Frontal cortex (tissue), 4 donors: ENCODE results near the gene TBC1D12. TPM values are rescaled to one million over a fixed set of nuclear protein-coding genes. Genes with fewer than 3 reads are reported as not detected.
A peak's percentile ranks its signal among the peaks of the same experiment; 100 is the strongest.
"Not testable (repeated sequence)": the region's sequence is repeated elsewhere in the genome, so short reads cannot be mapped to it uniquely, and the experiment has no call there.

Experiments used
- DNase-seq, 2 donors: peaks; one replicate each; pipeline ENCODE4 v3.0.0; 2012; ENCODE audit warnings: low spot score in 2 of 2
- FAIRE-seq: peaks from 2 replicates; lab custom pipeline; 2012; peaks lifted over from hg19 to GRCh38; lab: Jason Lieb, UNC
- total RNA-seq: library from RNA; depleted of rRNA; stranded (reverse); fragments of >200 nt; gene quantifications from one replicate; pipeline ENCODE4 v1.2.3, GENCODE V29; 2014
- donor health status: control.
- donor health status: control.
- donor health status: control.

The TBC1D12 gene
- total RNA-seq, 1 donor from 2014 or later: 57.5 TPM

DNA sequence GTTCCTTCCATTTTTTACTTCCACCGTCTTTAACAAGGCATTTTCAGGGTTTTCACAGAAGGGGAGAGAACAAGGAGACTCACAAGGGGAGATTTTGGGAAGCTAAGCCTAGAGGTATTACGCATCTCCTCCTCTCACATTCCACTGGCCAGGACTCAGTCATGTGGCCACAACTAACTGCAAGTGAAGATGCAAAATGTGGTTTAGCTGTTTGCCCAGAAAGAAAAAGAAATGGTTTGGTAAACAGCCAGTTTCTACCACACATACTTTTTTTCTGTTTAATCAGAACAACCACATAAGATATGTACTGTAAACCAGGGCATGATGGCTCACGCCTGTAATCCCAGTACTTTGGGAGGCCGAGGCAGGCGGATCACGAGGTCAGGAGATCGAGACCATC, 121.8 kb downstream of the TBC1D12 start:
- DNase-seq: no peak
- no peak for FAIRE-seq

DNA sequence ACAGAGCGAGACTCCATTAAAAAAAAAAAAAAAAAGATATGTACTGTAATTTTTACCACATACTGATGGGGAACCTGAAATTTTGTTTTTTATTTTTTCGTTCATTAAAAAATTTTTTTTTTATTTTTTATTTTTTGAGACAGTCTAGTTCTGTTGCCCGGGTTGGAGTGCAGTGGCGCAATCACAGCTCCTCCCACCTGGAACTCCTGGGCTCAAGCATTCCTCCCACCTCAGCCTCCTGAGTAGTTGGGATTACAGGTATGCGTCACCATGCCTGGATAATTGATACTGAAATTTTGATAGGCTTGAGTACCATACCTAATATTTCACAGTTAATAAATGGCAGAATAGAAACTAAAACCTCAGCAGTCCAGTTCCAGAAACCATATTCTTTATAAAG, 122.4 kb downstream of the TBC1D12 start:
- no peak for FAIRE-seq
- DNase-seq: no peak

DNA sequence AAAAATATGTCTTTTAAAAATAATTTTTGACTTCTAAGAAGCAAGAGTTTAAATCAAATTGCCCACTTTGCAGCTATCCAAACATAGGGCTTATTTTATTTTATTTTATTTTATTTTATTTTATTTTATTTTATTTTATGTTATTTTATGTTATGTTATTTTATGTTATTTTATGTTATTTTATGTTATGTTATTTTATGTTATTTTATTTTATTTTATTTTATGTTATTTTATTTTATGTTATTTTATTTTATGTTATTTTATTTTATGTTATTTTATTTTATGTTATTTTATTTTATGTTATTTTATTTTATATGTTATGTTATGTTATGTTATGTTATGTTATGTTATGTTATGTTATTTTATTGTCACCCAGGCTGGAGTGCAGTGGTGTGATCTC, 129.2 kb downstream of the TBC1D12 start:
- FAIRE-seq: peak; percentile 100
- DNase-seq: not testable (repeated sequence)

DNA sequence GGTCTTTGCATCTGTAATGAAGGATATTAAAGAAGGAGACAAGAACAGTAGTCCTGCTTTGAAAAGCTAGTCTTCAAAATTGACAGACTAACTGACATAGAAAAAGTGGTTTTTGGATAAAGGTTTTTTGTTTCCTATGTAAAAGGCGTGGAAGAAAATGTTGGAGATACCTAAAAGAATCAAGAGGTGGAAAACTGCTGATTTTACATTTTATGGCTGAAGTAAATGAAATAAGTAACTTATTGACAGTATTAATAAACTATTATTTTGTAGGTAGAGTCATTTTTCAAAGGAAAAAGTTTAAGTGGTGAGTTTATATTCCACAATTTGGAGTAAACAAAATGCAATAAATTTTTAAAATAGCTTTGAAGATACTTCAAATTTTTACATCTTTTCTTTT, 130.7 kb downstream of the TBC1D12 start:
- FAIRE-seq (no peak), DNase-seq (no peak)

DNA sequence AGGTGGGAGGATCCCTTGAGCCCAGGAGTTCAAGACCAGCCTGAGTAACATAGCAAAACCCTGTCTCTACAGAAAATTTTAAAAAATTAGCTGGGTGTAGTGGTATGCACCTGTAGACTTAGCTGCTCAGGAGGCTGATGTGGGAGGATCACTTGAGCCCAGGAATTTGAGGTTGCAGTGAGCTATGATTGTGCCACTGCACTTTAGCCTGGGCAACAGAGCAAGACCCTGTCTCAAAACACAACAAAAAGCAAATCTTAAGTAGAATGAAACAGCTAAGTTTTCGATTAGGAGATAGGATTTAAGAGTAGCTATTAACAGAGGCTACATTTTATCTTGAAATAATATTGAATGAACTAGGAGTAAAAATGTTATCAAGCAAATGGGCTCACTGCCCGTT, 139.9 kb downstream of the TBC1D12 start:
- FAIRE-seq, DNase-seq: not testable (repeated sequence)

DNA sequence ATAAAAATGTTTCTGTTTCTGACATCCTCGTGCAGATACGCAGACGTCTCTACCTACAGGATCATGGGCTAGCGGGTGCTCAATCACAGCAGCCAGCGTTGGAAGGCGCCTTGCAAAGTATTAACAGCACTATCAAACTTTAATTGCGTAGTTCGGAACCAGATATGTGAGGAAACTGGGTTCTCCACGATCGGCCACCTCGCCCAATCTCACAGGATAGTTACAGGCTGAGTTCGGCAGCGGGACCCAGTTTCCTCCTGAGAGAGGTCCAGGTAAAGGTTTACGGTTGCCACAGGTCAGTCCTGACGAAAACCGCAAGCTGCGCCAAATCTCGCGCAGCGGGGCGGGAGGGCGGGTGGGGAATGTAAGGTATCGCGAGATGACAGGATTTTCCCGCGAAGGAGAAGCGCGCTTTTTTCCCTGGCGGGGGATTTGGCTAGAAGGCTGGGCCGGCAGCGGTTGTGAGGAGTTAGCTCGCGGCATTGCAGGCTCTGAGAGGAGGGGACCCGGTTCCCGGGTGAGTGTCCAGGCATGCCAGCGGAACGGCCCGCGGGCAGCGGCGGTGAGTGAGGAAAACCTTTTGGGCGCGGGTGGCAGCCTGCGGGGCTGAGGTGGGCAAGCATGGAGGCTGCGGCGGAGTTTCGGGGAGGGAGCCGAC, 143.2 kb downstream of the TBC1D12 start, which contains the start of gene HELLS:
HELLS (plus strand) TSS at position 398 of the 658 bp plus-strand sequence; CDS start at position 532, 134 bp downstream.
- DNase-seq (peak; percentile 55 to 86), FAIRE-seq (no peak)

DNA sequence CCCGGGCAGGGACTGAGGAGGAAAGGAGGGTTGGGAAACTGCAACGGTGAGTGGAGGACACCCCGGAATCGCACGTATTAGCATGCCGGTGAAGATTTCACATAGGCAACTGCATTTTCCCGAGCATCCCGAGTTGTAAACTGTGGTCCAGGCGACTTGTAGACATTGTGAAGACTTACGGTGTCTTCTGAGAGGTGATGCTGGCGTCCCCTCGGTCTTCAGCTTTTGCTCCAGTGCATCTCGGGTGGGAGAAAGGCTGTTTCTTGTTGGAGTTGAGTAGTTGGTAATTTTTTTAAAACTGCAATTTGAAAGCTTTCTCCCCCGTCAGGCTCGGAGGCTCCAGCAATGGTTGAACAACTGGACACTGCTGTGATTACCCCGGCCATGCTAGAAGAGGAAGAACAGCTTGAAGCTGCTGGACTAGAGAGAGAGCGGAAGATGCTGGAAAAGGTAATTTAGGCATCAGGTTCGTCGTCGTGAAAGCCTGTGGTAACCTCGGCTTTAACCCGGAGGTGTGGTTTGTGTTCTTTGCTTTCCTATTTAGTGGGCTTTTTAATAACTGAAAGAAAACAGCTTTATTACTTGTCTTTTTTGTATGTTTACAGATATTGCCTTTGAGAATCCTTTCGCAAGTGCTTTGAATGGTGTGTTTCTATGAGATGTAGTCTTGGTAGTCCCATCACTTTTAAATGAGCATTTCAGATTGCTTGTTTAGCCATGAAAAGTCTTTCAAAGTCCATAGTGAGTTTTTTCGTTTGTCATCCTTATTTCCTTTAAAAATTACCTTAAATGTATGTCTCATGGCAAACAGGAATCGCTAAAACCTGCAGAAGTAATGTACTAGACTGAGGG, 143.9 kb downstream of the TBC1D12 start:
- DNase-seq (peak in 1 of 2 donors; percentile 10), FAIRE-seq (no peak)

DNA sequence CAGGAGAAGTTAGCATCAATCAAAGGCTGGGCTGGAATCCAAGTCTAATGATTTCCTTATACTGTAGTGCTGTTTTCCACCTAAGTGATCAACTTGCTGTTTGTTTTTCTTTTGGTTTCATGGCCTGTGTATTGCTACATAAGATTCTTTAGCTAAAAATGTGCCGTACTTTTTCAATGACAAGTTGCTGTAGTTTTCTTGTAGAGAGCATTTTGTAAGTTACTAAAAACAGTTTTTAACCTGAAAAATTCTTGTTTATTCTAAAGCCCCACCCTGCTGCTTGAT, 144.5 kb downstream of the TBC1D12 start:
- no peak for DNase-seq

DNA sequence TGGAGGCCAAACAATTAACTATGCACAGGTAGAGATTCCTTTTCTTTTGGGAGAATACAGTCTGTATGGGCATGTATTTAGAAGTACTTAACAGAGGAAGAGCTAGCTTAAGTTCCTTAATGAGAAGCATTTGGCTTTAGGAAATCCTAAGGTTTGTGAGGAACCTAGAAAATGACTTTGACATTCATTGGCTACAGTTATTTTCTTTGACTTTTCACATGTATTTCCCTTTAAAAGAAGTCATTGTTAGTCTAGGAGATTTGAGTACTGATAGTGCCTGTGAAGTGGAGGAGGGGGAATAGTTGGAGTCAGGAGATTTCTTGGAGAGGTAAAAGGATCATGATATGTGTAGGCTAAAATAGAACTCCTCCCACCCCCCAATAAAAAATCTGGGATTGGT, 146.9 kb downstream of the TBC1D12 start:
- FAIRE-seq: no peak
- no peak for DNase-seq

More for the DNA sequence above, 144.5 kb downstream of the TBC1D12 start:
- FAIRE-seq: no peak

DNA sequence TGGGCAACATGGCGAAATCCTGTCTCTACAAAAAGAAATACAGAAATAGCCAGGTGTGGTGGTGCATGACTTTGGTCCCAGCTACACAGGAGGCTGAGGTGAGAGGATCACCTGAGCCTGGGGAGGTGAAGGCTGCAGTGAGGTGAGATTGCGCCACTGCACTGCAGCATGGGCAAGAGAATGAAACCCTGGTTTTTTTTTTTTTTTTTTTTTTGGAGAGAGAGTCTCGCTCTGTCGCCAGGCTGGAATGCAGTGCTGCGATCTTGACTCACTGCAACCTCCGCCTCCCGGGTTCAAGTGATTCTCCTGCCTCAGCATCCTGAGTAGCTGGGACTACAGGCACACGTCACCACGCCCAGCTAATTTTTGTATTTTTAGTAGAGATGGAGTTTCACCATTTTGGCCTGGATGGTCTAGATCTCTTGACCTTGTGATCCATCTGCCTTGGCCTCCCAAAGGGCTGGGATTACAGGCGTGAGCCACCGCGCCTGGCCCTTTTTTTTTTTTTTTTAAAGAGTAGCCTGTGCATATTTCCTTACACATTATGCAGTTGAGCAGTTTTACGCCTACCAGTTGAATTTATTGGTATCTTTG, 165.5 kb downstream of the TBC1D12 start:
- not testable (repeated sequence) for DNase-seq, FAIRE-seq

DNA sequence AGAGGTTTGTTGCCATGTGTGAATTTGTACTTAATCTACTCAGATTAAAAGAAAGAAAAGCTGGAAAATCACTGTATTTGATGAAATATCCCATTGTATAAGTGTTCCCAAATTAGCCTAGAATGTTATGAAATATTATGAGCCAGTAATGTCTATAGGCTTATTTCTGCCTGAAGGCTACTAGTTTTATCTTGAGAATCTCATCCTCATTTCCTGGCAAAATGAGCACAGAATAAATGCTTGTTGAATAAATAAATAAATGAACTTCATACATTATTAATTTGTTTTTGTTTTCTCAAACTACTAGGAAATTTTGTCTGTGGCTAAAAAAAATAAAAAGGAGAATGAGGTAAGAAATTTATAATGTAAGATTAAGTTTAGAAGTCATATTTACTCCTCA, 168.7 kb downstream of the TBC1D12 start:
- no peak for FAIRE-seq
- DNase-seq: no peak

DNA sequence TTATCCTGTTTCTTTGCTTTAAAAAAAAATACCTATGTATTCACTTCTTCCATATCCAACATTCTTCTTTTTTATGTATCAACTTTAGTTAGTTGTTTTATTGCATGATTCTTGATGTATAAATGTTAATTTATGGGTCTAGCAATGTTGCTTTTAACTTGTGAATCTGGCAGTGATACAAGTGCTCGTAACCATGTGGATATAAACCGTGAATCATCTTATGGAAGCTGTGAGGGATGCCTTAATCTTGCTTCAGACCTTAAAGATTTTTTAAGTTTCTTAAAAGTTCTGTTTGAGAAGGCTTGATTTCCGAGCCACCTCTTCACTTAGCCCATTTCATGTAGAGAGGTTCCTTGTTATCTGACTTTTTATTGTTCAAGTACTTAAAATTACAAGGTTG, 169.2 kb downstream of the TBC1D12 start:
- DNase-seq: no peak

DNA sequence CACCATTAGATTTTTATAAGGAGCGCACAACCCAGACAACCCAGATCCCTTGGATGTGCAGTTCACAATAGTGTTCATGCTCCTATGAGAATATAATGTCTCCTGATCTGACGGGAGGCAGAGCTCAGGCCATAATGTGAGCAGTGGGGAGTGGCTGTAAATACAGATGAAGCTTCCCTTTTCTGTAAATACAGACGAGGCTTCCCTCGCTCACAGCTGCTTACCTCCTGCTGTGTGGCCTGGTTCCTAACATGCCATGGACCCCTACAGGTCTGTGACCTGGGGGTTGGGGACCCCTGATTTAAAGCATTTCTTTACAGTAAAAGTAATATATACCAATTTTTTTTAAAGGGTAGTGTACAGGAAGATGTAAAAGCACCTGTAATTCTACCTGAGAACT, 176.4 kb downstream of the TBC1D12 start:
- FAIRE-seq: no peak
- no peak for DNase-seq

More for the DNA sequence above, 169.2 kb downstream of the TBC1D12 start:
- no peak for FAIRE-seq

DNA sequence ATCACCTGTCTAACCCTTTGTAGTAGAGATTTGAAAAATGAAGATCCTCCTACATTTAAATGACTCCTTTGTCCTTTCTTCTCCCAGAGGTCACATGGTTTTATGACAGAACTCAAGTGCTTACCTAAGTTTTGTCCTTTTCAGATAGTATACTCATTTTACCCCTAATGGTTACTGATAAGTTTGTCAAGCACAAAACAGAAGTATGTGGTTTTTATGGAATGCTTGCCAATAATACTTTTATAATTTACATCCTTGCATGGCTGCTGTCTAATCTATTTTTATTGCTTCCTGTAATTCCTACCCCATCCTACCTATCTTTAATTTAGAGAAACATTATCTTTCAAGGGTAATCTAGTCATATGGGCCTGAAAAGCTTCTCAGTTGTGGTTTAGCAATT, 180.8 kb downstream of the TBC1D12 start:
- DNase-seq (no peak), FAIRE-seq (no peak)

Other genes starting within 250 kb of the TBC1D12 start
- 20.8 TPM for gene NOC3L, start 39.6 kb upstream of the TBC1D12 start, total RNA-seq
- 14.7 TPM for gene HELLS, start 143.2 kb downstream of the TBC1D12 start, total RNA-seq